GM04504 (cell line): ENCODE measurements around the gene FARP2.
"Not testable (repeated sequence)": the region's sequence is repeated elsewhere in the genome, so short reads cannot be mapped to it uniquely, and the experiment has no call there.

Experiments used
- DNase-seq: peaks from one replicate; pipeline ENCODE4 v3.0.0-alpha.2; 2012; ENCODE audit warnings: low read depth

The FARP2 gene

DNA sequence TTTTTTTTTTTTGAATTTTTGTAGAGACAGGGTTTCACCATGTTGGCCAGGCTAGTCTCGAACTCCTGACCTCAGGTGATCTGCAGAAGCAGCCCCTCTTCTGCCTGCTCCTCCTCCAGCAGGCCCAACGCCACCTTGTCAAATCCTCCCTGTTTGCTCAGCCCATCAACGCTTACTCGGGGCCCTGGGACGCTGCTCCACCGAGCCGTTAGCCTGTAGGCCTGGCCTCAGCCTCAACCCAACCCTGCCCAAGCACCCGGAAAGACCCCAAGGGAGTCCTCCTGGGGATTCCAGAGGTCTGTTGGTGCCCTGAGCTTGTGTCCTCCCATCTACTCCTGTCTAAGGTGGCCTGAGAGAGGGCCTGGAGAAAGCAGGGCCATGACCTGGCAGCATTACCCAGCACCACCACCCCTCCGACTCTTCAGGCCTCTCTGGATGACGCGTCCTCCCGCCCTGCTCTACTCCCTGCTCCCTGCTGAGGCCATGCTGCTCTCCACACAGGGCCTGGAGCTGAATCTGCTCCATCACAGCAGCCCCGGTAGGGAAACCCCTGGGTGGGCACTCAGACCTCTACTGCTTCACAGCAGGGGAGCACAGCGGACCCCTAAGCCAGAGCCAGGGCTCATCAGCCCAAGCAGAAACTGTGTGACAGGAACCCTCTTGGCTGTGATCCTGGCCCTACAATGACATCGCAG lies 149.1 kb downstream of the FARP2 start:
- DNase-seq: no peak

DNA sequence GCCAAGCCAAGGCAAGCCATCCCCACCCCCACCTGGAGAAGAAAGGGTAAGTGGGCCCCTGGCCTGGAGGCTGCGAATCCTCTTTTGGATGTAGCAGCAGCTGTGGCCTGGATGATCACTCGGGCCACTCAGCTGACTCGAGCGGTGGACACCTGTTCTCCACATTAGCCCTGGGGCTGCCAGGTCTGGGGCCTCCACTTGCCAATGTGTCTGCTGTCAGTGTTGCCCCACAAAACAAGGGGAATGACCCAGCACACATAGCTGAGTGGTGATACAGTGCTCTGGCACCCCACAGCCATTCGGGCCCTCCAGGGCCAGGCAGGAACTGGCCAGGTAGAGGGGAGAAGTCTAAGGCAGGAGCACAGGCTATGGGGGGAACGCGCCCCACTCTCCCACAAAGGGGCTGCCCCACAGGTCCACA lies 149.7 kb downstream of the FARP2 start:
- DNase-seq: no peak

DNA sequence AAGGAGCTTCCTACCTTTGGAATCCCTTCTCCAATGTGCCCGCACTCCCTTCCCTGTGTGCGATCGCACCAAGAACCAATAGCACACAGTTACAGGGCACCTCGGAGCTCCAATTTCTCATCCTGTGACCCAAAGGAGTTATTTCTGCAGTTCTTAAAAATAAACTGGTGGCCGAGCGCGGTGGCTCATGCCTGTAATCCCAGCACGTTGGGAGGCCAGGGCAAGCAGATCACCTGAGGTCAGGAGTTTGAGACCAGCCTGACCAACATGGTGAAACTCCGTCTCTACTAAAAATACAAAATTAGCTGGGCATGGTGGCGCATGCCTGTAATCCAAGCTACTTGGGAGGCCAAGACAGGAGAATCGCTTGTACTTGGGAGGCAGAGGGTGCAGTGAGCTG lies 150.2 kb downstream of the FARP2 start:
- DNase-seq: not testable (repeated sequence)

DNA sequence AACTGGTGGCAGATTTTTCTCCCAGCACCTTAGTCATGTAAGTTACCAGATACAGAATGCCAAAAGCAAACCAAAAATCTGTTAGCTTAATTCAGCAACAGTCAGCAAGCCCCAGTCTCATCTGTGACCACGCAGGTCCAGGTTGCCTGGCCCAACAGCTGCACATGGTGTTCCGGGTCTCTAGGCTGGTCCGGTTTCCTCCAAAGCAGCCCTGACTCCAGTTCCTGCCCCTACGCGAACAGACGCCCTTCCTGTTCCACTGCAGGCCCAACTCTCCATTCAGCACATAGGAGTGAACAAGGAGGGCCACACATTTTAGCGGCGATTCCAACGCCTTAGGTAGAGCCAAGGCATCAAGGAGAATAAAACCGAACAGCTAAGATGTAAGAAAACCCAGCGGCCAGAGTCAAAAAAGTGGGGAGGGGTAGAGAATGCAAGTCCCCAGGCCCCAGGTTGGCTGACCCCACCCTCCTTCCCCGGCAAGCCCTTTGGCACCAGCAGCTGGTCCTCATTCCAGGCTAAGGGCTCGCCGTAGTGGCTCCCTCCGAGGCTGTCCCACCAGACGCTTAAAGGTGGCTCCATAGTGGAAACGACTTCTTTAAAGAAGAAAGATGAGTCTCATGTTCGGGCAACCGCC lies 150.8 kb downstream of the FARP2 start:
- DNase-seq: no peak

DNA sequence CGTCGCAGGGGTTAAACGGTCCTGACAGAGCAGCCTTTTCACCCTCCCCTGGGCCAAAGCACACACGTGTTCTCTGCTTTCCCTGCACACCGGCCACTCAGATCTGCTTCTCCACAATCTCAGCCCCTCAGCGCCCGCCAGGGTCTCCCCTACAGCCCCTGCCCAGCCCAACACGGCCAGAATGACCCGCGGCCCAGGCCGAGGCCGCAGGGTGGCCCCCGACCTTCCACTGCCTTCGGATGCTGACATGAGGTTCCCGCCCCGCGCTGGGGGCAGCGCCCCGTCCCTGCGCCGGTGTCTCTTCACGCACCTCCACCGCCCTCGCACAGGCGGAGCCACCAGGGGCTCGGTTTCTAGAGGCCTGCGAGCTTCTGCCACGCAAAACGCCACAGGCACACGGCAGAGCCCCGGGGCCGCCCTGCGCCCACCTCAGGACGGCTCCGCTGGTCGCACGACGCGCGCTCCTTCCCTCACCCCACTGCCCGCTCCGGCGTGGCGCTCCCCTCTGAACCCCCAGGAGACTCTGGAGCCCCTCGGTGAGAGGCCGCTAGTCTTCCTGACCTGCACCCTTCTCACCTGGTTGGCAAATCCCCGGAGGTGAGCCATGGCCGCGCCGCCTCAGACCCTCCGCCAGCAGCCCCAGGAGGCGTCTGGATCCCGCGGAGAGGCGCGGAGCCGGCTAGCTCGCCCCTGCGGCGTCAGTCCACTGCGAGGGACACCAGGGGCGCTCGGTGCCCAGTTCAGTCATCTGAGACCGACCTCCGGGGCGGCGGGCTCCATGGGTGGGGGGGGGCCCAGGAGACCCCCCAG lies 151.6 kb downstream of the FARP2 start:
- no peak for DNase-seq

DNA sequence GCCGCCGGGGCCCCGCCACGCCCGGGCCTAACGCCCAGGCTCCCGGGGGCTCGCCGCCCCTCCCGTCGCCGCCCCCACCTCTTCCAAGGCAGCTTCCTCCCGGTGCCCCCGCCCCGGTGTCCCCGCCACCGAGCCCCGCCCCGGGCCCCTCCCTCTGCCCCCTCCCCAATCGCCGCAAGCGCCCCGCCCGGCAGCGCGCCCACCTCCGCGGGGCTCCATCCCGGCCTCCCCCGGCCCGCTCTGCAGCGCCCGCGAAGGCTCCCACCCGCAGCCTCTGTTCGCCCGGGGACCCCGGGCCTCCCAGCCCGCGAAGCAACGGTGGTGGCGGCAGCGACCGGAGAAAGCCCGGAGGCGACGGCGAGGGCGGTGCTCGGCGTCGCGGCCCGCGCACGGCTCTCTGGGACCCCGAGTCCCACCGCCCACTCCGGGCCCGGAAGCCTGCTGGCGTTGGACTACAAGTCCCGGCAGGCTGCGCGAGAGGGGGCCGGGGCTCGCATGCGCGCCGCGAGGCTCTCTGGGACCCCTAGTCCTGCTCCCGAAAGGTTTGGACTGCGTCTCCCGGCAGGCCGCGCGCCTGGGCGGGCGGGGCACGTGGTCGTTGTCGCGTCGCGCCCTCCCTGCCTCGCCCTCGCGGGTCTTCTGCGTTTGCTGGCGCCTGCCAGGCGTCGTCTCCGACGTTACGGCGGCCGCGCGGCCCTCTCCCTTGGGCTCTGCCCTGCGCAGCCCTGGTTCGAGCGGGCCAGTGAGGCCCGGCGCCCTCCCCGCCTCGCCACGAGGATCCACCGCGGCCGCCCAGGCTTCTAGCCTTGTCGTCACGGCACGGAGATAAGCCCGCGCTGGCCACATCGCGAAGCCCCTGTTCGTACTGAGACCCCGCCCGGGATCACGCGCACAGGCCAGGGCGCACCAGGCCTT lies 152.4 kb downstream of the FARP2 start, which contains the start of gene STK25:
Gene STK25, minus strand, starts transcription at position 345 of the 915 bp plus-strand sequence. CDS start 549 bp downstream, outside the sequence.
- peak; percentile 95 for DNase-seq

DNA sequence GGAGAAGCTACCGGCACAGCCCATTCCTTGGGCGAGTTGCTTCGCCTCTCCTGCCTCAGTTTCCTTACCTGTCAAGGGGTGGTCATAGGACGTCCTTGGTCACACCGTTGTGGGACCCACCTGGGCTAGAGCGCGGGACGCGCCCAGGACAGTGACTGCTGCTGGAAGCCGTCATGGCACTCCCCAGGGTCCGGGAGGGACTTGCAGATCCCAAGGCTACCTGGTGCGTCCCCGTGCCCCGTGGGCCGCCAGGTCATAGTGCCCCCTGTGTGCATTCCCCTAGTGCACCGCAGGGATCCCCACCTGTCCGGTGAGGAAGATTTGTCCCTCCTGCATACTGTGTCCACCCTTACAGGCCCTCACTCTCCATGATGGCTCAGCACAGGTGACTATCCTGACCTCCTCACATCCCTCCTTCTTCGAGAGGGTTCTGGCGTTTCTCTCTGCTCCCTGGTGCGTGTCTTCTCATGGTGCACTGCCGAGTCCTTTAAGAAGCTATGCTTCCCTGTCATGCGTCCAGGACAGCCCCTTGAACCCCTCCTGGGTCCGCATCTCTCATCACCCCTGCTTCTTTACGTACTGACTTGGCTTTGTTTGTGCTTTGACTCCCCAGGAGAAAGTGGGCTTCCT lies 153.2 kb downstream of the FARP2 start:
- no peak for DNase-seq

DNA sequence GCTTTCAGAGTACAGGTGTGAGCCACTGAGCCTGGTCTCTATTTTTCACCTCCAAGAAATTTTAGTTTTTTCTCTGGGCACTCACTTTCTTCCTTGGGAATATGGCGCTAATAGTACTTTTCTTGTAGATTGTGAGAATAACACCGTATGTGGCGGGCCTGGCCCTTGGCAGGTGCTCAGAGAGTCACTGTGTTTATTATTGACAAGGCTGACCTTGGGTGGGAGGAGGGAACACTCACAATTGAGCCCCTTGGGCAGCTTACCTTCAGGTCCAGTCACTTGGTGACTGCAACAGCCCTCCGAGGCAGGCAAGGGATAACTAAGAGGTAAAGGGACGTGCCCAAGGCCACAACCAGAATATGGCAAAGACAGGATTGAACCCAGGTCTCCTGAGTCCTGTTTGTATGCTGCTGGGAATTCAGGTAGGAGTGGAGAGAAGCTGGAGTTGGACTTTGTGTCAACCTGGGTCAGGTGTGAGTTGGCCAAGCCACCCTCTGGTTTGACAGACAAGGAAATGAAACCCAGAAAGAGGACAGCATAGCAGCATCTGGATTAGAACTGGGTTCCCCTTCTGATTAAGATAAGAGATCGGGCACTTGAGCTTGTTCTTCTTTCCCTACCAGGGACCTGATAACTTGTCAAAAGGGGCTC lies 155.1 kb downstream of the FARP2 start:
- no peak for DNase-seq

DNA sequence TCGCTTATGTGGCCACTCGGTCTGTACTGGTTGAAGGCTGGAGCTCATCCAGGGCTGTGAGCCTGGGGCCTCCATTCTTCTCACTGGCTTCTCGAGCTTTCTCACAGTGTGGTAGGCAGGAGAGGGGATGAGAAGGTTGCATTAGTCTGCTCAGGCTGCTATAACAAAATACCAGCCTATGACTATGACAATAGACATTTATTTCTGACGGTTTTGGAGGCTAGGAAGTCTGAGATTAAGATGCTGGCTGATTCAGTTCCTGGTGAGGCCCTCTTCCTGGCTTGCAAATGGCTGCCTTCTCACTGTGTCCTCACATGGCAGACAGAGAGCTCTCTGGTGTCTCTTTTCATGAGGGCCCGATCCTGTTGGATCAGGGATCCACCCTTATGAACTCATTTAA lies 158.5 kb downstream of the FARP2 start:
- no peak for DNase-seq

DNA sequence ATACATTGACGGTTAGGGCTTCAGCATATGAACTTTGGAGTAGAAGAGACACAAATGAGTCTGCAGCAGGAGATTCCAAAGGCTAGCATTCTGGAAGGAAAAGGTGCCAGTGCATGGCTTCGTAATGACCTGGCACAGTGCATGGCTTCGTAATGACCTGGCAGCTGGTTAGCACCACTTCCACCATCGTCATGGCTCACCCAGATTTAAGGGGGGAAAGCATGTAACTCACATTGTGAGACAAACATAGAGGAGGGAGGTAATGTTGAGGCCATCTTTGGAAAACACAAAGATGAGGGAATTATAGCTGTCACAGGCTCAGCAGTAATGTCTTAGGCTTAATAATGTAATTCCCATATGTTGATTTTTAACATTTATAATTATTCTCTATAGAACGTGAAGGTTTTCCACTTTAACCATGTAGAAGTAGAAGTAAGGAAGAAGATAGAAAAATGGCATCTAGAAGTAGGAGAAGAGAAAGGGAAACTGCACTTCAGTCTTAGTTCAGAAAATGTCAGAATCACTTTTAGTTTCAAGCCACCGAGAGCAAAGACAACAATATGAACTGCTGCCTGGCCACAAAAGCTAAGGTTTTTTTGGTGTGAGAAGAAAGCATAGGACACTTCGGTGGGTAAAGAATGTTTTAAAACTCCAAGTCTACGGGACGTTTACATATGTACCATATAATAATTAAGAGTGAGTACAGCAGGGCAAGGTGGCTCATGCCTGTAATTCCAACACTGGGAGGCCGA lies 159.1 kb downstream of the FARP2 start:
- no peak for DNase-seq

DNA sequence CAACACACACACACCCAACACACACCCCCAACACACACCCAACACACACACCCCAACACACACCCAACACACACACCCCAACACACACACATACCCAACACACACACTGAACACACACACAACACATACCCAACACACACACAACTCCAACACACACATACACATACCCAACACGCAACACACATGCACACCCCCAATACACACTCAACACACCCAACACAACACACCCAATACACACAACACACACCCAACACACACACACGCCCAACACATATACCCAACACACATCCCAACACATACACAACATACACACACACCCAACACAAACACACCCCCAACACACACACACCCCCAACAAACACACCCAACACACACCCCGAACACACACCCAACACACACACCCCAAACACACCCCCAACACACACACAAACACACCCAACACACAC lies 160.5 kb downstream of the FARP2 start:
- no peak for DNase-seq

DNA sequence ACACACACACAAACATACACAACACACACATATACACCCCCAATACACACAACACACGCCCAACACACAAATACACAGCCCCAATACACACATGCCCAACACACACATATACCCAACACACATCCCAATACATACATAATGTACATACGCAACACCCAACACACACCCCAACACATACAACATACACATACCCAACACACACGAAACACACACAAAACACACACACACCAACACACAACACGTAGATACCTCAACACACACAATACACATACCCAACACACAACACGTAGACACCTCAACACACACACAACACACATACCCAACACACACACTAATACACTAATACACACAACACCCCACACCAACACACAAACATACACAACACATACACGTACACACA lies 161.2 kb downstream of the FARP2 start:
- no peak for DNase-seq

DNA sequence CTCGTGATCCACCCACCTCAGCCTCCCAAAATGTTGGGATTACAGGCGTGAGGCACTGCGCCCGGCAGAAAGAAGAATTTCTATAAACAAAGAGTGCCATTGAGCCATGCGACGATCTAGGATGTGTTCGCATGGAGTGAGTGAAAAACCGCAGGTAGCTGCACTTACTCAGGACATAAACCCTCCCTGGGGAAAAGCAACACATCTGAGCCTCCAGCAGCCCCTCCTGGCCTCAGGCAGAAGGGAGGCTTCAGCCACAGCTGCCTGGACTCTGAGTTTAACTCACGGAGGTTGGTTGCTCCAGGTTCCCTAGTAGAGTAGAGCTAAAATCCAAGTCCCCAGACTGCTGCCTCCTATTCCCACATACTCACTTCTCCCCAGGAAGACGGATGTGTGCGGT lies 163.6 kb downstream of the FARP2 start:
- no peak for DNase-seq

DNA sequence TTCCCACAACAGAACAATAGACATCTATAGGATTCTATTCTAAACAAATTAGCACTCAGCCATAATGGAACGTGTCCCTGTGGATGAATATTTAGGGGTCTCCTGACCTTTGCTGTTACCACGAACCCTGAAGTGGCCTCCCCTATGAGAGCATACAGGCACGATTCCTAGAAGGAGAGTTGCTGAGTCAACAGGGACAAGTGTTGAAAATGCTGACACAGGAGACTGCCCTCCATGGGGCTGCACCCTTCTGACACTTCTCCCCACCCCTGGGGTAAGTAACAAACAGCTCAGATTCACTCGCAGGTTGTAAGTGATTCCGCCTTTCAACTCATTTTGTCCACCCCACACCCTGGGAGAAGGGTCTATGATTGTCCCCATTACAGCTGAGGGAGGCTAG lies 166.4 kb downstream of the FARP2 start:
- DNase-seq: no peak

DNA sequence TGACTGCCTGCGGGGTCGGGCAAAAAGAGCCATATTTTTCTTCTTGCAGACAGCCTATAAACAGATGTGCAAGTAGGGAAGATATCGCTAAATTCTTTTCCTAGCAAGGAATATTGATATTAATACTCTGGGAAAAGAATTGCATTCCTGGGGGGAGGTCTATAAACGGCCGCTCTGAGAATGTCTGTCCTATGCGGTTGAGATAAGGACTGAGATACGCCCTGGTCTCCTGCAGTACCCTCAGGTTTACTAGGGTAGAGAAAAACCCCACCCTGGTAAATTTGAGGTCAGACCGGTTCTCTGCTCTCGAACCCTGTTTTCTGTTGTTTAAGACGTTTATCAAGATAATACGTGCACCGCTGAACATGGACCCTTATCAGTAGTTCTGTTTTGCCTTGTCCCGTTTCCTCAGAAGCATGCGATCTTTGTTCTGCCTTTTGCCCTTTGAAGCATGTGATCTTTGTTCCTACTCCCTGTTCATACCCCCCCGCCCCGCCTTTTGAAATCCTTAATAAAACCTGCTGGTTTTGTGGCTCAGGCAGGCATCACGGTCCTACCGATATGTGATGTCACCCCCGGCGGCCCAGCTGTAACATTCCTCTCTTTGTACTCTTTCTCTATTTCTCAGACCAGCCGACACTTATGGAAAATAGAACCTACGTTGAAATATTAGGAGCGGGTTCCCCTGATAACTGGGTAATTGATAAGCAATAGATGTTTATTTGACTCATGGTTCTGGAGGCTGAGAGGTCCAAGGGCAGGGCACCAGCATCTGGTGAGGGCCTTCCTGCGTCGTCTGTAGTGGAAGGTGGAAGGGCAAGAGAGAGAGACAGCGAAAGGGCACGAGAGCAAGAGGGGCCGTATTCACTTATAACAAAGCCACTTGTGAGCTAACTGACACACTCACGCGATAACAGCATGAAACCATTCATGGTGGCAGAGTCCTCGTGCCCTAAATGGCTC lies 170.0 kb downstream of the FARP2 start:
- not testable (repeated sequence) for DNase-seq

DNA sequence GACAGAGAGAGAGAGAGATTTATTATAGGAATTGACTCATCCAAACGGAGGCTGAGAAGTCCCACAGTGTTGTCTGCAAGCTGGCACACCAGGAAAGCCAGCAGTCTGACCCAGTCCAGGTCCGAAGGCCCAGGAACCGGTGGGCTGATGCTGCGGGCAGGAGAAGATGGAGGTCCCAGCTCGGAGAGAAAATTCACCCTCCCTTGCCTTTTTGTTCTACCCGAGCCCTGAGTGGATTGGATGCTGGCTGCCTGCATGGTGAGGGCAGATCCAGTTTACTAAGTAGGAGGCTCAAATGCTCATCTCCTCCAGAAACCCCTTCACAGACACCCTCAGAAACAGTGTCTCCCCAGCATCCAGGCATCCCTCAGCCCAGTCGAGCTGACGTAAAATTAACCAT lies 174.5 kb downstream of the FARP2 start:
- no peak for DNase-seq

DNA sequence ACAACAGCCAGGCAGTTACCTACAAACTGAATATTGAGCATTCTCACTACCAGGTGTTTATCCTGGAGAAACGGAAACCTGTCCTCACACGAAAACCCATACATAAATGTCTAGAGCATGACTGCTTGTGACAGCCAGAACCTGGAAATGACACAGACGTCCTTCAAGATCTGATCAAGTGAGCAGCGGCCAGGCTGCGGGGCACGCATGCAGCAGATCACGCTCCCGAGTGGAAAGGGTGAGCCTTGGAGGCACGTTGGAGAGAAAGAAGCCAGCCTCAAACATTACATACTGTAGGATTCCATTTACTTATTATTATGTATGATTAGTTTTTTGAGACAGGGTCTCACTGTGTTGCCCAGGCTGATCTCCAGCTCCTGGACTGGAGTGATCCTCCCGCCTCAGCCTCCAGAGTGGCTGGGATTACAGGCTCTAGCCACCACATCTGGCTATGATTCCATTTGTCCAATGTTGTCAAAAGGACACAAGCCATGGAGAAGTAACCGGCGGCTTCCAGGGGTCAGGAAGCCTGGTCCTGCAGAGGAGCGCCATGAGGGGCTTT lies 175.2 kb downstream of the FARP2 start:
- DNase-seq: no peak

DNA sequence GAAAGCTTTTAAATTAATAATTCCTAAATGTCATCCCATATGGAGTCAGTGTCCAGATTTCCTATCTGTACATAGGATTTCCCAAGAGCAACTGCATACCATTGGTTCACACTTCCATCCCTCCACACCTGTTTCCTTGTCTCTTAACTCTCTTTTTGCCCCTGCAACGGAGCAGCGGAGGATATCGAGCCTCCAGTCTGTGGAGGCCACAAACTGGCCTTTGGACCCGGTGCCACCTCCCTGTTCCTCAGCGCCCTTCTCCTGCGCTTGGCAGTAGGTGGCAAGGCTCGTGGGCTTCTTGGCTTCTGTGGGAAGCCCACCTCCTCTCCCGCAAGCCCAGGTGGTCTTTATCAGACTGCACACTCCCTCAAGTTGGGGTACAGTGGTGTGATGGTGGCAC lies 176.1 kb downstream of the FARP2 start:
- no peak for DNase-seq
